SK-N-SH (cell line): ENCODE measurements around the gene SMYD3. TPM values are rescaled to one million over a fixed set of nuclear protein-coding genes. Genes with fewer than 3 reads are reported as not detected.

Source experiments
- CTCF ChIA-PET: fragments of 300-600, 350-600 bp; formaldehyde crosslinking; extraction: SDS; loops from one replicate; lab custom pipeline; 2021; lab: Yijun Ruan, JAX
- POLR2A ChIA-PET: fragments of 350-600 bp; sonication (Branson Sonifier 250); formaldehyde crosslinking; extraction: SDS; loops from one replicate; lab custom pipeline; 2020; ENCODE audit warnings: antibody characterized with exemption, inconsistent platforms; lab: Yijun Ruan, JAX
- DNase-seq: peaks from one replicate; pipeline ENCODE4 v3.0.0; 2012
- H2AFZ ChIP-seq: fragments of 200-600 bp; sonication (generic); 2 replicates; pipeline ENCODE4 v1.8.1; 2016; ENCODE audit warnings: antibody characterized with exemption, mild to moderate bottlenecking, low read depth
- H3F3A ChIP-seq: fragments of 200-600 bp; sonication (generic); replicated peaks from 2 replicates; pipeline ENCODE3; 2016; ENCODE audit warnings: antibody characterized with exemption, mild to moderate bottlenecking; ENCODE audit not compliant: insufficient read depth
- H3K27ac ChIP-seq, 2 experiments: fragments of 200-500 bp in 1 of 2; fragments of 200-600 bp in 1 of 2; sonication (Bioruptor generic) in 1 of 2; sonication (generic), shearing (Covaris generic) in 1 of 2; 2 replicates each; pipeline versions ENCODE4 v1.5.1 to v1.6.1; 2014 to 2016; ENCODE audit warnings: low read depth in 2 of 2, inconsistent platforms in 1 of 2, low read length in 1 of 2, mild to moderate bottlenecking in 1 of 2, mixed read lengths in 1 of 2
- H3K27me3 ChIP-seq: fragments of 200-600 bp; sonication (generic), shearing (Covaris generic); 2 replicates; pipeline ENCODE4 v1.6.1; 2016; ENCODE audit warnings: mixed run types; ENCODE audit not compliant: insufficient read depth
- H3K36me3 ChIP-seq, 2 experiments: fragments of 200-500 bp in 1 of 2; fragments of 200-600 bp in 1 of 2; sonication (Bioruptor generic) in 1 of 2; sonication (generic) in 1 of 2; replicated peaks in 1 of 2; 2 replicates each; pipeline versions ENCODE3 to v1.5.1; 2014 to 2016; ENCODE audit warnings: low read length in 1 of 2, mild to moderate bottlenecking in 1 of 2; ENCODE audit not compliant: insufficient read depth in 2 of 2, control insufficient read depth in 1 of 2
- H3K4me1 ChIP-seq, 2 experiments: fragments of 200-500 bp in 1 of 2; fragments of 200-600 bp in 1 of 2; sonication (Bioruptor generic) in 1 of 2; sonication (generic), shearing (Covaris generic) in 1 of 2; 2 replicates each; pipeline versions ENCODE4 v1.5.1 to v1.6.1; 2014 to 2016; ENCODE audit warnings: low read depth in 1 of 2, low read length in 1 of 2, mixed run types in 1 of 2; ENCODE audit not compliant: insufficient read depth in 2 of 2, control insufficient read depth in 1 of 2
- H3K4me2 ChIP-seq: fragments of 200-600 bp; sonication (generic), shearing (Covaris generic); 2 replicates; pipeline ENCODE4 v1.6.1; 2017; ENCODE audit warnings: mixed run types
- H3K4me3 ChIP-seq, 2 experiments: fragments of 200-500 bp in 1 of 2; fragments of 200-600 bp in 1 of 2; sonication (Bioruptor generic) in 1 of 2; sonication (generic), shearing (Covaris generic) in 1 of 2; 2 replicates each; pipeline versions ENCODE4 v1.5.1 to v1.8.1; 2014 to 2016; ENCODE audit warnings: low read depth in 2 of 2, inconsistent platforms in 1 of 2, low read length in 1 of 2, mild to moderate bottlenecking in 1 of 2, mixed read lengths in 1 of 2, moderate library complexity in 1 of 2
- H3K79me2 ChIP-seq: fragments of 200-600 bp; sonication (generic); 2 replicates; pipeline ENCODE4 v1.8.1; 2017; ENCODE audit warnings: mild to moderate bottlenecking; ENCODE audit not compliant: insufficient read depth
- H3K9ac ChIP-seq: fragments of 200-600 bp; sonication (generic); 2 replicates; pipeline ENCODE4 v1.6.1; 2017; ENCODE audit warnings: mixed run types
- H3K9me2 ChIP-seq: fragments of 200-600 bp; sonication (generic); 2 replicates; pipeline ENCODE4 v1.6.1; 2017; ENCODE audit warnings: mixed run types
- H3K9me3 ChIP-seq: fragments of 200-600 bp; sonication (generic); 2 replicates; pipeline ENCODE4 v1.6.1; 2017; ENCODE audit warnings: mixed run types, mild to moderate bottlenecking, moderate library complexity
- H4K20me1 ChIP-seq: fragments of 200-600 bp; sonication (generic); 2 replicates; pipeline ENCODE4 v1.6.1; 2017; ENCODE audit warnings: mild to moderate bottlenecking, mixed run types; ENCODE audit not compliant: insufficient read depth
- ELF1 ChIP-seq: IDR thresholded peaks from 2 replicates; pipeline ENCODE4 v1.4.0; 2012
- FOXM1 ChIP-seq: IDR thresholded peaks from 2 replicates; pipeline ENCODE4 v1.4.0; 2012; ENCODE audit warnings: low read depth, mild to moderate bottlenecking
- RFX5 ChIP-seq: IDR thresholded peaks from 2 replicates; pipeline ENCODE4 v1.6.1; 2012; ENCODE audit warnings: mild to moderate bottlenecking, improper control_type of control experiment, low read length
- RXRA ChIP-seq: IDR thresholded peaks from 2 replicates; pipeline ENCODE4 v1.4.0; 2012; ENCODE audit warnings: low read depth, mild to moderate bottlenecking, borderline replicate concordance
- WGBS: methylation state at CpG from one replicate; pipeline ENCODE4 v1.1.6; 2017; ENCODE audit warnings: low lambda C conversion rate; 5-methylcytosine and 5-hydroxymethylcytosine counted together
- polyA plus RNA-seq, 3 experiments: library from polyadenylated mRNA; depleted of rRNA; stranded (reverse); fragments of >200 nt; gene quantifications; 2 replicates each; pipeline ENCODE4 v1.2.3, GENCODE V29; 2012
- TF ChIP-seq, protein P1 (sequence below): fragments of 150-350 bp; IDR thresholded peaks from 2 replicates; pipeline ENCODE4 v1.6.1; 2017; ENCODE audit warnings: antibody characterized with exemption, low read length, low read depth, borderline replicate concordance
- TF ChIP-seq, protein P2 (sequence below): IDR thresholded peaks from 2 replicates; pipeline ENCODE4 v1.4.0; 2012; ENCODE audit warnings: low read depth
- TF ChIP-seq, protein P3 (sequence below): fragments of 200-600 bp; sonication (generic); IDR thresholded peaks from 2 replicates; pipeline ENCODE4 v1.6.1; 2017; ENCODE audit warnings: antibody characterized with exemption, mild to moderate bottlenecking, moderate library complexity
- TF ChIP-seq, protein P4 (sequence below): IDR thresholded peaks from 2 replicates; pipeline ENCODE4 v1.4.0; 2012; ENCODE audit warnings: low read depth, borderline replicate concordance
- TF ChIP-seq, protein P5 (sequence below): IDR thresholded peaks from 2 replicates; pipeline ENCODE4 v1.4.0; 2012; ENCODE audit warnings: low read depth, borderline replicate concordance

SMYD3 gene
- polyA plus RNA-seq, 1 of the 3 experiments (the other 2 are of a cell fraction) = 31.4 TPM

DNA sequence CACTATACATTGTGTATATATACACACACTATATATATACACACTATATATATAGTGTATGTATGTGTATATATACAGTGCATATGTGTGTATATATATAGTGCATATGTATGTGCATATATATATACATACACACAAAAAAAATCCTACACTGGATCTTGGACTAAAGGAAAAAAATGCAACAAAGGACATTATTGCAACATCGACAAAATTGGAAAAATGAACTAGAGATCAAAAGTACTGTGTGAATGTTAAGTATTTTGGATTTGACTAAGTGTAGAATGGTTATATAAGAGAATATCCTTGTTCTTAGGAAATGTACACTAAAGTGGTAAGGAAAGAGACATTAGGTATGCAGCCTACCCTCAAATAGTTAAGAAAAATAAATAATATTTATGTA lies 36.5 kb downstream of the SMYD3 start (continued):
- TF ChIP-seq, protein P1, sequence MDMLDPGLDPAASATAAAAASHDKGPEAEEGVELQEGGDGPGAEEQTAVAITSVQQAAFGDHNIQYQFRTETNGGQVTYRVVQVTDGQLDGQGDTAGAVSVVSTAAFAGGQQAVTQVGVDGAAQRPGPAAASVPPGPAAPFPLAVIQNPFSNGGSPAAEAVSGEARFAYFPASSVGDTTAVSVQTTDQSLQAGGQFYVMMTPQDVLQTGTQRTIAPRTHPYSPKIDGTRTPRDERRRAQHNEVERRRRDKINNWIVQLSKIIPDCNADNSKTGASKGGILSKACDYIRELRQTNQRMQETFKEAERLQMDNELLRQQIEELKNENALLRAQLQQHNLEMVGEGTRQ = no peak
- TF ChIP-seq, protein P2, sequence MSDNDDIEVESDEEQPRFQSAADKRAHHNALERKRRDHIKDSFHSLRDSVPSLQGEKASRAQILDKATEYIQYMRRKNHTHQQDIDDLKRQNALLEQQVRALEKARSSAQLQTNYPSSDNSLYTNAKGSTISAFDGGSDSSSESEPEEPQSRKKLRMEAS = no peak
- TF ChIP-seq, protein P3, sequence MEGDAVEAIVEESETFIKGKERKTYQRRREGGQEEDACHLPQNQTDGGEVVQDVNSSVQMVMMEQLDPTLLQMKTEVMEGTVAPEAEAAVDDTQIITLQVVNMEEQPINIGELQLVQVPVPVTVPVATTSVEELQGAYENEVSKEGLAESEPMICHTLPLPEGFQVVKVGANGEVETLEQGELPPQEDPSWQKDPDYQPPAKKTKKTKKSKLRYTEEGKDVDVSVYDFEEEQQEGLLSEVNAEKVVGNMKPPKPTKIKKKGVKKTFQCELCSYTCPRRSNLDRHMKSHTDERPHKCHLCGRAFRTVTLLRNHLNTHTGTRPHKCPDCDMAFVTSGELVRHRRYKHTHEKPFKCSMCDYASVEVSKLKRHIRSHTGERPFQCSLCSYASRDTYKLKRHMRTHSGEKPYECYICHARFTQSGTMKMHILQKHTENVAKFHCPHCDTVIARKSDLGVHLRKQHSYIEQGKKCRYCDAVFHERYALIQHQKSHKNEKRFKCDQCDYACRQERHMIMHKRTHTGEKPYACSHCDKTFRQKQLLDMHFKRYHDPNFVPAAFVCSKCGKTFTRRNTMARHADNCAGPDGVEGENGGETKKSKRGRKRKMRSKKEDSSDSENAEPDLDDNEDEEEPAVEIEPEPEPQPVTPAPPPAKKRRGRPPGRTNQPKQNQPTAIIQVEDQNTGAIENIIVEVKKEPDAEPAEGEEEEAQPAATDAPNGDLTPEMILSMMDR = no peak
- TF ChIP-seq, protein P4, sequence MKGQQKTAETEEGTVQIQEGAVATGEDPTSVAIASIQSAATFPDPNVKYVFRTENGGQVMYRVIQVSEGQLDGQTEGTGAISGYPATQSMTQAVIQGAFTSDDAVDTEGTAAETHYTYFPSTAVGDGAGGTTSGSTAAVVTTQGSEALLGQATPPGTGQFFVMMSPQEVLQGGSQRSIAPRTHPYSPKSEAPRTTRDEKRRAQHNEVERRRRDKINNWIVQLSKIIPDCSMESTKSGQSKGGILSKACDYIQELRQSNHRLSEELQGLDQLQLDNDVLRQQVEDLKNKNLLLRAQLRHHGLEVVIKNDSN = no peak
- TF ChIP-seq RFX5 (no peak), FOXM1 (no peak)

DNA sequence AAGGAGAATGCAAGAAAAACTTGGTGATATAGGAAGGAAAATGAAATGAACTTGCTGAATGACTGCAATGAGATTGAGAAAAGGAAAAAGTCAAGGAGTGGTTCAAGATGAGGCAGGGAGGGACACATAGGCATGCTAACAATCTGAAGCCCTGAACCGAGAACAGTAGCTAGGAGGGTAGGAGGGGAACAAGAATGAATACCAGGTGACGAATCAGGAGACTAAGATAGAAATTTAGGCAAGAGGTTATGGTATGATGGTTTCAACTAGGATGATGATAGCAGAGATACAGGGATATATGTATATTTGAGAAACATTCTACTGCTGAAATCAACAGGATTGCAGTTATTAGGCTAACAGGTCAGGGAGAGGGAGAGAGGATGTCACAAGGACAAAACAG lies 44.1 kb downstream of the SMYD3 start:
- no peak overlapping the region for H3K27ac ChIP-seq
- ChIA-PET POLR2A (no interaction called here), CTCF (interaction anchor here (0.9 to 3.3 kb wide), 2 partner anchors 12 to 62 kb away, joined by 3 to 16 read pairs; no protein-coding TSS in a partner anchor)
- H3K9me3 ChIP-seq = no peaks in the 10 kb centered on the region
- WGBS = 91% methylated on average over 2 of the region's 2 CpGs
- H3K4me3 ChIP-seq = no peak overlapping the region
- no peaks in the 10 kb centered on the region for H3K9me2 ChIP-seq
- H3K4me2 ChIP-seq = no peak overlapping the region
- TF ChIP-seq RXRA (no peak), ELF1 (no peak)
- TF ChIP-seq, protein P5, sequence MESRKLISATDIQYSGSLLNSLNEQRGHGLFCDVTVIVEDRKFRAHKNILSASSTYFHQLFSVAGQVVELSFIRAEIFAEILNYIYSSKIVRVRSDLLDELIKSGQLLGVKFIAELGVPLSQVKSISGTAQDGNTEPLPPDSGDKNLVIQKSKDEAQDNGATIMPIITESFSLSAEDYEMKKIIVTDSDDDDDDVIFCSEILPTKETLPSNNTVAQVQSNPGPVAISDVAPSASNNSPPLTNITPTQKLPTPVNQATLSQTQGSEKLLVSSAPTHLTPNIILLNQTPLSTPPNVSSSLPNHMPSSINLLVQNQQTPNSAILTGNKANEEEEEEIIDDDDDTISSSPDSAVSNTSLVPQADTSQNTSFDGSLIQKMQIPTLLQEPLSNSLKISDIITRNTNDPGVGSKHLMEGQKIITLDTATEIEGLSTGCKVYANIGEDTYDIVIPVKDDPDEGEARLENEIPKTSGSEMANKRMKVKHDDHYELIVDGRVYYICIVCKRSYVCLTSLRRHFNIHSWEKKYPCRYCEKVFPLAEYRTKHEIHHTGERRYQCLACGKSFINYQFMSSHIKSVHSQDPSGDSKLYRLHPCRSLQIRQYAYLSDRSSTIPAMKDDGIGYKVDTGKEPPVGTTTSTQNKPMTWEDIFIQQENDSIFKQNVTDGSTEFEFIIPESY = no peak
- H3K4me1 ChIP-seq = no peaks in the 10 kb centered on the region; a peak in 1 of 4 replicates
- no peak overlapping the region for H2AFZ ChIP-seq
- DNase-seq = no peak
- no peaks in the 10 kb centered on the region for H4K20me1 ChIP-seq
- no peaks in the 10 kb centered on the region for H3K79me2 ChIP-seq
- H3K9ac ChIP-seq = no peak overlapping the region
- no peaks in the 10 kb centered on the region for H3K27me3 ChIP-seq
- no peaks in the 10 kb centered on the region for H3K36me3 ChIP-seq
- H3F3A ChIP-seq = no peaks in the 10 kb centered on the region

DNA sequence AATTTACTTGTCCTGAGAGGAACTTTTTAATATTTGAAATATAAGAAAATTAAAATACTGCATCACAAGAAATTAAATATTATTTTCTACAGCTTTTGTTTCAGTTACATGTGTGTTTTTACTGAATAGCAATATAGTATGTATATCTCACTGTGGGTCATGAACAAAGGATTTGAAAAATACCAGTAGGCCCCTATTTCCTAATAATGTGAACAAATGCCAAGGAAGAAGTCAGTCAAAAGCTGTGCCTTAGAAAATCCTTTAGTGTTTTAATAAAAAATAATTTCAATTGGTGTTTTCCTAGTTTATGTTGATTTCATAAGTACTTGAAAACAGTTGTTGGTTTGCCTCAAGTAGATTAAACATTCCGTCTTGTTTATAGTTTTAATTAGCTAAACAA lies 46.7 kb downstream of the SMYD3 start:
- Histone ChIP-seq H3K9ac (no peak overlapping the region), H3K4me2 (no peak overlapping the region), H3K9me2 (no peaks in the 10 kb centered on the region), H3K4me3 (no peak overlapping the region), H3K36me3 (no peaks in the 10 kb centered on the region), H4K20me1 (no peaks in the 10 kb centered on the region), H2AFZ (no peak overlapping the region), H3F3A (no peaks in the 10 kb centered on the region), H3K27me3 (no peaks in the 10 kb centered on the region), H3K4me1 (no peaks in the 10 kb centered on the region; a peak in 2 of 4 replicates), H3K9me3 (no peaks in the 10 kb centered on the region), H3K79me2 (no peaks in the 10 kb centered on the region), H3K27ac (no peak overlapping the region)
- CTCF ChIA-PET = interaction anchor here (0.7 to 3.3 kb wide), 5 partner anchors 9 to 1307 kb away, joined by 3 to 16 read pairs (median 4); no protein-coding TSS in a partner anchor
- no peak for DNase-seq
- POLR2A ChIA-PET = no interaction called here
- TF ChIP-seq, protein P1 = no peak
- TF ChIP-seq, protein P5 = no peak
- TF ChIP-seq ELF1 = no peak
- 93% methylated on average over 1 of the region's 1 CpG for WGBS
